Gastrocnemius medialis (tissue), 4 donors: ENCODE results near the gene KIRREL1. TPM values are rescaled to one million over a fixed set of nuclear protein-coding genes. Genes with fewer than 3 reads are reported as not detected.

Experiments
- ATAC-seq, 2 donors: fragments of 150-250 bp; one replicate each; pipeline ENCODE4 v1.9.1; 2016
- DNase-seq, 2 donors: peaks; one replicate each; pipeline ENCODE4 v3.0.0-alpha.2; 2019
- H3K27ac ChIP-seq, 4 donors: fragments of 200-600 bp; sonication (generic); 1 replicate in 1 of 4; 2 replicates in 3 of 4; pipeline ENCODE4 v1.5.1; 2016 to 2018; ENCODE audit warnings: mild to moderate bottlenecking in 2 of 4, moderate library complexity in 1 of 4
- H3K27me3 ChIP-seq, 3 donors: fragments of 200-600 bp; sonication (generic) in 2 of 3; 1 replicate in 1 of 3; 2 replicates in 2 of 3; pipeline versions ENCODE4 v1.5.1 to v1.6.0; 2016 to 2019; ENCODE audit warnings: mild to moderate bottlenecking in 1 of 3, moderate library complexity in 1 of 3
- H3K36me3 ChIP-seq, 2 donors: fragments of 200-600 bp; sonication (generic) in 1 of 2; one replicate each; pipeline ENCODE4 v1.5.1; 2017 to 2018
- H3K4me1 ChIP-seq, 2 donors: fragments of 200-600 bp; sonication (generic) in 1 of 2; one replicate each; pipeline ENCODE4 v1.5.1; 2016 to 2017; ENCODE audit warnings: mild to moderate bottlenecking in 2 of 2
- H3K4me3 ChIP-seq, 4 donors: fragments of 200-600 bp; sonication (generic) in 3 of 4; 1 replicate in 1 of 4; 2 replicates in 3 of 4; pipeline ENCODE4 v1.5.1; 2016 to 2019; ENCODE audit warnings: mild to moderate bottlenecking in 2 of 4
- H3K9me3 ChIP-seq, 3 donors: fragments of 200-600 bp; sonication (generic) in 2 of 3; 1 replicate in 1 of 3; 2 replicates in 2 of 3; pipeline ENCODE4 v1.5.1; 2016 to 2019
- POLR2A ChIP-seq, 2 donors: fragments of 450-650 bp; IDR thresholded peaks; one replicate each; pipeline ENCODE4 v1.6.1; 2017; ENCODE audit warnings: antibody characterized with exemption in 2 of 2, mild to moderate bottlenecking in 2 of 2, moderate library complexity in 2 of 2
- in situ Hi-C, 4 donors: fragments of 200-750 bp; cut with MboI; loops; one replicate each; pipeline versions ENCODE4 v1.15.0 to v1.8.0; 2017; ENCODE audit warnings: low sequenced_read_pairs in 4 of 4
- intact Hi-C: fragments of 100-400 bp; cut with DNase I; formaldehyde crosslinking; loops from one replicate; pipeline ENCODE4 v1.15.1; 2023; ENCODE audit warnings: low total_unique reads
- total RNA-seq, 4 donors: library from RNA; depleted of rRNA; stranded (reverse); fragments of >200 nt; gene quantifications; one replicate each; pipeline versions ENCODE4 v1.1.0 to v1.2.3, GENCODE V29; 2016
- TF ChIP-seq, protein P1 (sequence below), 5 experiments: fragments of 450-650 bp in 3 of 5; fragments of 200-600 bp in 2 of 5; sonication (generic) in 2 of 5; IDR thresholded peaks in 4 of 5; conservative IDR thresholded peaks in 1 of 5; 1 replicate in 4 of 5; 2 replicates in 1 of 5; pipeline ENCODE4 v1.5.1; 2016 to 2019; ENCODE audit warnings: antibody characterized with exemption in 5 of 5, mild to moderate bottlenecking in 3 of 5, moderate library complexity in 3 of 5

KIRREL1 gene
- total RNA-seq, 4 donors from 2014 or later = 2.8 to 15.1 (median 6.6) TPM

DNA sequence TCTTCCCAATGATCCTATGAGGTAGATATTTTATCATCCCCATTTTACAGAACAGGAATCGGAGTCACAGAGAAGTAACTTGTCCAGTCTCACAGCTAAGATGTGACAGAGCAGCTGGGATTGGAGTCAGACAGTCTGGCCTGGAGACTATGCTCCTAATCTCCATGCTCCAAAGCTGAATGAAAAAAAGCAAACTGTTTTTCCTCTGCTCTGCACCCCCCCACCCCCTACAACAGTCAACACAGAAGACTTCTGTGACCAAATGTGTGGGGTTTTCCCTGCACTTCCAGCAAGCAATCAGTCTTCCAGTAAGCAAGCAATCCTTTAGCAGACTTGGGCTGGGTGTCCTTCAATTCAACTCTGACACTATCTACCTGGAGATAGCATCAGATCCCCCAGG is 33.2 kb downstream of the KIRREL1 start:
- DNase-seq (no peak), ATAC-seq (no peak)
- Histone ChIP-seq H3K9me3 (no peaks in the 10 kb centered on the region), H3K36me3 (no peaks in the 10 kb centered on the region), H3K27ac (no peak overlapping the region), H3K4me3 (no peak overlapping the region), H3K27me3 (no peaks in the 10 kb centered on the region), H3K4me1 (peaks cover under 1 to 11% of the 10 kb centered on the region in 2 donors)
- TF ChIP-seq, protein P1, sequence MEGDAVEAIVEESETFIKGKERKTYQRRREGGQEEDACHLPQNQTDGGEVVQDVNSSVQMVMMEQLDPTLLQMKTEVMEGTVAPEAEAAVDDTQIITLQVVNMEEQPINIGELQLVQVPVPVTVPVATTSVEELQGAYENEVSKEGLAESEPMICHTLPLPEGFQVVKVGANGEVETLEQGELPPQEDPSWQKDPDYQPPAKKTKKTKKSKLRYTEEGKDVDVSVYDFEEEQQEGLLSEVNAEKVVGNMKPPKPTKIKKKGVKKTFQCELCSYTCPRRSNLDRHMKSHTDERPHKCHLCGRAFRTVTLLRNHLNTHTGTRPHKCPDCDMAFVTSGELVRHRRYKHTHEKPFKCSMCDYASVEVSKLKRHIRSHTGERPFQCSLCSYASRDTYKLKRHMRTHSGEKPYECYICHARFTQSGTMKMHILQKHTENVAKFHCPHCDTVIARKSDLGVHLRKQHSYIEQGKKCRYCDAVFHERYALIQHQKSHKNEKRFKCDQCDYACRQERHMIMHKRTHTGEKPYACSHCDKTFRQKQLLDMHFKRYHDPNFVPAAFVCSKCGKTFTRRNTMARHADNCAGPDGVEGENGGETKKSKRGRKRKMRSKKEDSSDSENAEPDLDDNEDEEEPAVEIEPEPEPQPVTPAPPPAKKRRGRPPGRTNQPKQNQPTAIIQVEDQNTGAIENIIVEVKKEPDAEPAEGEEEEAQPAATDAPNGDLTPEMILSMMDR (IDR thresholded peaks at IDR 0.05 in 4 of 5, conservative IDR thresholded peaks at IDR 0.05 in 1 of 5) = no peak
- TF ChIP-seq POLR2A (IDR thresholded peaks at IDR 0.05) = no peak
- intact Hi-C loops = no loop called here
- in situ Hi-C loops = no loop called here

DNA sequence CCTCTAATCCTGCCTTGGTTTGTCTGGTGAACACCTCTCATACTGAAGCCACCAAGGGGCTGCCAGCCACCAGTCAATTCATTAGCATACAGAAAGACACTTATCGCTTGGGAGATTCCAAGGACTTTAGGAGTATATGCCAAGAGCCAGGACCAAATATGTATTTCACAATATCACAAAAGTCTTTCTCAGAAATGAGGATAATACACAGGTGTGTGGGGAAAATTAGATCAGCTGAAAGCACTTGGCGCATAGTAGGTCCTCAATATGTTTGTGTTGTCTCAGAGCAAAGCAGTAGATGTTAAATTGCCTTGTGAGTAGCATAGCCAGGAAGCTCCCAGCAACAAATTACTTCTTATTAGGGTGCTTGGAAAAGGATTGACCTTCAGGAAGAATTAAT is 34.1 kb downstream of the KIRREL1 start:
- Histone ChIP-seq H3K9me3 (no peaks in the 10 kb centered on the region), H3K4me3 (no peak overlapping the region), H3K27ac (no peak overlapping the region), H3K27me3 (no peaks in the 10 kb centered on the region), H3K36me3 (no peaks in the 10 kb centered on the region), H3K4me1 (peaks cover 0 to 3% of the 10 kb centered on the region in 2 donors)
- in situ Hi-C loops = no loop called here
- DNase-seq (no peak), ATAC-seq (no peak)
- TF ChIP-seq POLR2A (IDR thresholded peaks at IDR 0.05) = no peak
- TF ChIP-seq, protein P1 (IDR thresholded peaks at IDR 0.05 in 4 of 5, conservative IDR thresholded peaks at IDR 0.05 in 1 of 5) = no peak
- intact Hi-C loops = no loop called here

DNA sequence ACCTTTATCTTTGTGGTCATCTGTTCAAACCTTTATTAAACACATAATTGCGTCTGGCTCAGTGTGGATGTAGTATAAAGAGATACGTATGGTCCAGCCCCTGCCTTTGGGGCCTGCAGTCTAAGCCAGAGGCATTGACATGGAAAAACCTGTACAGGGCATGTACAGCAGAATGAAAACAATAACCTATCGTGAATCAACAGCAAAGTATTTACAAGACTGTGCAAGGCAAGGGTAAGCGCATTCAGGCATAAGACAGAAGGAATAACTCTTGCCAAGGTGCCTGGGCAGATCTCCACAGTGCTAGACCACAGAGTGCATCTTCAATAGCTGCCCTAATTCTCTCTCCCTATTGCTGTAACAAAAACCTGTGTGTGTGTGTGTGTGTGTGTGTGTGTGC is 35.5 kb downstream of the KIRREL1 start:
- Histone ChIP-seq H3K27me3 (no peaks in the 10 kb centered on the region), H3K4me3 (no peak overlapping the region), H3K36me3 (no peaks in the 10 kb centered on the region), H3K4me1 (peaks cover 0 to 3% of the 10 kb centered on the region in 2 donors), H3K9me3 (no peaks in the 10 kb centered on the region), H3K27ac (no peak overlapping the region)
- no peak for TF ChIP-seq POLR2A (IDR thresholded peaks at IDR 0.05)
- TF ChIP-seq, protein P1 (IDR thresholded peaks at IDR 0.05 in 4 of 5, conservative IDR thresholded peaks at IDR 0.05 in 1 of 5) = no peak
- intact Hi-C loops (no loop called here), in situ Hi-C loops (no loop called here)
- ATAC-seq (no peak), DNase-seq (no peak)

DNA sequence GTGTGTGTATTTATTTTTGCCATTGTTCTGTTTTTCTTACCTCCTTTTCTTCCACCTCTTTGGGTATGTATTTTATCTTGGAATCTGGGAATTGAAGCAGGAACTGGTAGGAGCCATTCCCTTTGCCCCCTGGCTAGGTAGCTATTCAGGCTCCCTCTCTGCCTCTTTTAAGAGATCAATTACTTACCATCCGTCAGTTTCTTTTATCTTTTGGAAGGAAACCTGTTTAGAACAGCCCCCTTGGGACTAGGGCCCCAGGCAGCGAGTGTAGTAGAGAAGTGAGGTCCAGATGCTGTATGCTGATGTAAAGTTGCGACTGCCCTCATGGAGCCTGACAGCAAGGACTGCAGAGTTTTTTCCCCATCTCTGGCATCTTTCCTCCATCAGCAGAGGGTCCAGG is 41.6 kb downstream of the KIRREL1 start:
- DNase-seq (no peak), ATAC-seq (no peak)
- Histone ChIP-seq H3K9me3 (no peaks in the 10 kb centered on the region), H3K27me3 (no peaks in the 10 kb centered on the region), H3K4me1 (no peaks in the 10 kb centered on the region), H3K4me3 (no peak overlapping the region), H3K36me3 (no peaks in the 10 kb centered on the region), H3K27ac (no peak overlapping the region)
- in situ Hi-C loops = no loop called here
- no peak for TF ChIP-seq POLR2A (IDR thresholded peaks at IDR 0.05)
- TF ChIP-seq, protein P1 (IDR thresholded peaks at IDR 0.05 in 4 of 5, conservative IDR thresholded peaks at IDR 0.05 in 1 of 5) = no peak
- intact Hi-C loops = no loop called here

DNA sequence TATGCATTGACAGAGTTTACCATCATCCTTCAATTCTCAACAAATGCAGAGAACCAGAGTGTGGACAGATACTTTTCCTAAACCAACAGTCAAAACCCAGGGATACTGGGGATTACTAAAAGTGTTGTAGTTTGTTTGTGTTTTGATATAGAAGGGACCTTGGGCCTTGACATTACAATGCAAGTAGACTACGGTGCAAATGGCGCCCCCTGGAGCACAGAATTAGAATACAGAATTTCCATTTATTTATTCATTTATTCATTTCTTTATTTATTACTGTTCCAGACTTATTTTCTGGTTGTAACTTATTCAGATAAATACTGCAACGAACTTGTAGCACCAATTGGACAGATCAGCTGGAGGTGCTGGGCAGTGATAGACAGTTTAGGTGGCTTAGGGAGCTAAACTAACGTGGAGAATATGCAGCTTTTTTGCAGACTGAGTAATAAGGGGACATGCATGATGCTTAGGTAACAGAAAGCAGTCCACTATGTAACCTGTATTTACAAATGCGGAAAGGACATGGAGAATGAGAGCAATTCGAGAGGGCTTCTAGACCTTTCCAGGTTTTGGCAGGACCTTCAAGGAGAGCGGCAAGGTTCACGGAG is 42.6 kb downstream of the KIRREL1 start:
- H3K36me3 ChIP-seq = no peaks in the 10 kb centered on the region
- no peak overlapping the region for H3K27ac ChIP-seq
- TF ChIP-seq, protein P1 (IDR thresholded peaks at IDR 0.05 in 4 of 5, conservative IDR thresholded peaks at IDR 0.05 in 1 of 5) = peak; percentile 14 to 59 (median 49)
- TF ChIP-seq POLR2A (IDR thresholded peaks at IDR 0.05) = no peak
- H3K4me3 ChIP-seq = no peak overlapping the region
- DNase-seq = no peak
- intact Hi-C loops = loop anchor here (1.0 kb wide), 1 partner anchor 44 kb away; no protein-coding TSS in a partner anchor
- no peaks in the 10 kb centered on the region for H3K27me3 ChIP-seq
- H3K9me3 ChIP-seq = no peaks in the 10 kb centered on the region
- in situ Hi-C loops = no loop called here
- no peak for ATAC-seq
- H3K4me1 ChIP-seq = no peaks in the 10 kb centered on the region
